Caco-2 (cell line): Measurements from ENCODE around the gene TTC21A. TPM values are rescaled to one million over a fixed set of nuclear protein-coding genes. Genes with fewer than 3 reads are reported as not detected.

Source experiments
- BruUV-seq: library from RNA; stranded (reverse); fragments of 400-500 nt; replicated peaks from 2 replicates; lab custom pipeline; 2021; lab: Mats Ljungman, UMichigan
- CTCF ChIA-PET: fragments of 300-600 bp; sonication (Branson Sonifier 250); formaldehyde crosslinking; loops from one replicate; lab custom pipeline; 2022; ENCODE audit warnings: antibody characterized with exemption; lab: Charles Lee
- POLR2A ChIA-PET: fragments of 300-600 bp; sonication (Branson Sonifier 250); formaldehyde crosslinking; loops from one replicate; lab custom pipeline; 2022; ENCODE audit warnings: antibody characterized with exemption; lab: Charles Lee
- DNase-seq, 2 experiments: peaks; one replicate each; pipeline versions ENCODE4 v3.0.0 to v3.0.0-alpha.2; 2020 to 2022
- H3K27me3 ChIP-seq: replicated peaks from 2 replicates; pipeline ENCODE4 v1.6.0; 2011; ENCODE audit warnings: low read length; ENCODE audit not compliant: control insufficient read depth, insufficient read depth
- H3K36me3 ChIP-seq: 2 replicates; pipeline ENCODE4 v1.5.1; 2011; ENCODE audit warnings: low read length; ENCODE audit not compliant: control insufficient read depth, insufficient read depth
- H3K4me1 ChIP-seq: fragments of 250-450 bp; sonication (Bioruptor Pico); 2 replicates; pipeline ENCODE4 v1.5.1; 2020; ENCODE audit warnings: mild to moderate bottlenecking
- H3K4me3 ChIP-seq: 2 replicates; pipeline ENCODE4 v1.5.1; 2011; ENCODE audit warnings: low read depth, mild to moderate bottlenecking, control low read depth, low read length
- H3K9me3 ChIP-seq: fragments of 250-450 bp; sonication (Bioruptor Pico); 2 replicates; pipeline ENCODE4 v1.5.1; 2020; ENCODE audit warnings: mild to moderate bottlenecking, moderate library complexity
- H3K27ac Mint-ChIP-seq: one replicate; pipeline ENCODE4 v1.8.0; 2022; ENCODE audit warnings: mixed read lengths; ENCODE audit not compliant: unreplicated experiment
- H3K27me3 Mint-ChIP-seq: one replicate; pipeline ENCODE4 v1.8.0; 2022; ENCODE audit warnings: mixed read lengths; ENCODE audit not compliant: insufficient read depth, unreplicated experiment
- H3K36me3 Mint-ChIP-seq: one replicate; pipeline ENCODE4 v1.8.0; 2022; ENCODE audit warnings: mild to moderate bottlenecking, mixed read lengths; ENCODE audit not compliant: insufficient read depth, unreplicated experiment
- H3K4me1 Mint-ChIP-seq: one replicate; pipeline ENCODE4 v1.8.0; 2022; ENCODE audit warnings: low read depth, mixed read lengths; ENCODE audit not compliant: unreplicated experiment
- H3K4me3 Mint-ChIP-seq: one replicate; pipeline ENCODE4 v1.8.0; 2022; ENCODE audit warnings: mild to moderate bottlenecking, moderate library complexity, mixed read lengths; ENCODE audit not compliant: unreplicated experiment
- H3K9me3 Mint-ChIP-seq: one replicate; pipeline ENCODE4 v1.8.0; 2022; ENCODE audit warnings: mixed read lengths; ENCODE audit not compliant: unreplicated experiment
- intact Hi-C: fragments of 100-400 bp; cut with micrococcal nuclease; formaldehyde crosslinking; loops from one replicate; pipeline ENCODE4 v1.10.0; 2022; ENCODE audit not compliant: unreplicated experiment
- total RNA-seq: library from RNA; stranded (reverse); gene quantifications from 2 replicates; pipeline ENCODE4 v1.2.3, GENCODE V29; 2022
- TF ChIP-seq, protein P1 (sequence below), 2 experiments: fragments of 200-600 bp in 1 of 2; IDR thresholded peaks; 1 replicate in 1 of 2; 2 replicates in 1 of 2; pipeline versions ENCODE4 v1.5.1 to v1.8.0; 2011 to 2022; ENCODE audit warnings: antibody characterized with exemption in 1 of 2, control low read depth in 1 of 2, inconsistent platforms in 1 of 2, low read depth in 1 of 2, low read length in 1 of 2, mild to moderate bottlenecking in 1 of 2, moderate library complexity in 1 of 2; ENCODE audit not compliant: insufficient read depth in 1 of 2, severe bottlenecking in 1 of 2, unreplicated experiment in 1 of 2

The TTC21A gene
- total RNA-seq, 1 experiment from 2014 or later, result 4.0 TPM

DNA sequence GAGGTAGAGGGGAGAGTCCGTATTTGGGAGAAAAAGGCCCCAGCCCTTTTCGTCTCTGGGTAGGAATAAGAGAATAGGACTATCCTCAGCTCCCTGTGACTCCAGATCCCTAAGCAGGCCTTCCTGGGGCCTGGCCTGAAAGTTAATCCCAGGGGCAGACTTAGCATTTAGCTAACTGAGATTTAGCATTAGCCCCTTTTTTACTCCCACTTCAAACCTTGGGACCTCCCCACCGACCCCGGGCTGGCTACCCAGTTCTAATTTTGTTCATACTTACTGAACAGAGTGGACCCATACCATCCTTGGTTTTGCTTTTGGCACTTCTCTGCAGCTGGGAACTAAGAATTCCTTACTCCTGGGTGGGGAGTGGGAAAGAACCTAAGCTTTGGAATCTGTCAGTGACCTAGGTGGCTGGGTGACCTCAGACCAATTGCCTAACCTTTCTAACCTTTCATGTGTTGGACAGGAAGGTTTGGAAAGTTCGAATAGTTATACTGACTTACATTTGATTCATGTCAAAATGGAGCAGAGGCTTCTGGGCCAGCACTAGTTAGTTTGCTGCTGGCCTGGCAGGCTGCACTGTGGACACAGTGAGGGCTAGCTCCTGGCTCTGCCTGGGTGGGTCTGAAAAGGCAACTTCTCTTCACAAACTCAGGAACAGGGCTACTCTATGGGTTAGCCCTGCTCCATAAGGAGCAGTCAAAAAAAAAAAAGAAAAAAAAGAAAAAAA is 11.6 kb downstream of the TTC21A start:
- no peaks in the 10 kb centered on the region for H3K27me3 ChIP-seq
- Mint-ChIP-seq H3K4me1 (no peaks in the 10 kb centered on the region), H3K4me3 (no peak overlapping the region), H3K27ac (no peak overlapping the region), H3K9me3 (no peaks in the 10 kb centered on the region), H3K27me3 (no peaks in the 10 kb centered on the region), H3K36me3 (no peaks in the 10 kb centered on the region)
- intact Hi-C loops, result no loop called here
- no peaks in the 10 kb centered on the region for H3K4me1 ChIP-seq
- POLR2A ChIA-PET, result interaction anchor here (0.6 kb wide), 1 partner anchor 41 kb away, joined by 13 read pairs; no protein-coding TSS in a partner anchor
- DNase-seq, result no peak
- no peaks in the 10 kb centered on the region for H3K9me3 ChIP-seq
- no peaks in the 10 kb centered on the region for H3K36me3 ChIP-seq
- CTCF ChIA-PET, result interaction anchor here (0.6 to 1.5 kb wide), 2 partner anchors 169 kb away, joined by 3 to 4 read pairs; no protein-coding TSS in a partner anchor
- TF ChIP-seq, protein P1, sequence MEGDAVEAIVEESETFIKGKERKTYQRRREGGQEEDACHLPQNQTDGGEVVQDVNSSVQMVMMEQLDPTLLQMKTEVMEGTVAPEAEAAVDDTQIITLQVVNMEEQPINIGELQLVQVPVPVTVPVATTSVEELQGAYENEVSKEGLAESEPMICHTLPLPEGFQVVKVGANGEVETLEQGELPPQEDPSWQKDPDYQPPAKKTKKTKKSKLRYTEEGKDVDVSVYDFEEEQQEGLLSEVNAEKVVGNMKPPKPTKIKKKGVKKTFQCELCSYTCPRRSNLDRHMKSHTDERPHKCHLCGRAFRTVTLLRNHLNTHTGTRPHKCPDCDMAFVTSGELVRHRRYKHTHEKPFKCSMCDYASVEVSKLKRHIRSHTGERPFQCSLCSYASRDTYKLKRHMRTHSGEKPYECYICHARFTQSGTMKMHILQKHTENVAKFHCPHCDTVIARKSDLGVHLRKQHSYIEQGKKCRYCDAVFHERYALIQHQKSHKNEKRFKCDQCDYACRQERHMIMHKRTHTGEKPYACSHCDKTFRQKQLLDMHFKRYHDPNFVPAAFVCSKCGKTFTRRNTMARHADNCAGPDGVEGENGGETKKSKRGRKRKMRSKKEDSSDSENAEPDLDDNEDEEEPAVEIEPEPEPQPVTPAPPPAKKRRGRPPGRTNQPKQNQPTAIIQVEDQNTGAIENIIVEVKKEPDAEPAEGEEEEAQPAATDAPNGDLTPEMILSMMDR (IDR thresholded peaks at IDR 0.05; ENCODE audit: insufficient read depth in 1 of 2, low read depth in 1 of 2, low read length in 1 of 2, severe bottlenecking in 1 of 2, unreplicated experiment in 1 of 2), result no peak
- BruUV-seq, result no TSS peak
- no peak overlapping the region for H3K4me3 ChIP-seq

DNA sequence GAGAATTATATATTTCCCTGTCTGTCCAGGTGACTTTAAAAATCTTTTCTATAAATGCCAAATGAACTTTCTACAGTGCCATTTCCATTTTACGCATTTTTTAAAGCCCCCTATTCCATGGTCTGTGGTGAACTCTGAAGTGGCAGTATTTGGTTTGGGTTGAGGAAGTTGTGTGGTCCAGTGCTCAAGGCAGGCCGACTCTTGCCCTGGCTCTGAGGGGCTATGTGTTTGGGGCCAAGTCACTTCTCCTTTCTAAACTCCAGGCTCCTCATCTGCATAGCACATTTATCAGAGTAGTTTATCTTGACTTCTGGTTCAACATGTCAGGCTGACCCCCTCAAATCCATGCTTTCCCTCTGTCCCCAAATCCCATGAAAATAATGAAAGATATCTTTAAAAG is 14.1 kb downstream of the TTC21A start:
- Mint-ChIP-seq H3K27ac (no peak overlapping the region), H3K4me3 (no peak overlapping the region), H3K36me3 (no peaks in the 10 kb centered on the region), H3K27me3 (no peaks in the 10 kb centered on the region), H3K9me3 (no peaks in the 10 kb centered on the region), H3K4me1 (peaks cover 20% of the 10 kb centered on the region)
- POLR2A ChIA-PET, result interaction anchor here (0.7 kb wide), 1 partner anchor 91 kb away, joined by 5 read pairs; no protein-coding TSS in a partner anchor
- Histone ChIP-seq H3K9me3 (no peaks in the 10 kb centered on the region), H3K4me3 (no peak overlapping the region), H3K36me3 (no peaks in the 10 kb centered on the region), H3K27me3 (no peaks in the 10 kb centered on the region), H3K4me1 (peaks cover 20% of the 10 kb centered on the region)
- no peak for DNase-seq
- TF ChIP-seq, protein P1 (IDR thresholded peaks at IDR 0.05; ENCODE audit: insufficient read depth in 1 of 2, low read depth in 1 of 2, low read length in 1 of 2, severe bottlenecking in 1 of 2, unreplicated experiment in 1 of 2), result no peak
- no TSS peak for BruUV-seq
- CTCF ChIA-PET, result no interaction called here
- intact Hi-C loops, result loop anchor here (10.0 kb wide), 1 partner anchor 263 kb away; the partner anchor contains the start of gene SLC25A38

DNA sequence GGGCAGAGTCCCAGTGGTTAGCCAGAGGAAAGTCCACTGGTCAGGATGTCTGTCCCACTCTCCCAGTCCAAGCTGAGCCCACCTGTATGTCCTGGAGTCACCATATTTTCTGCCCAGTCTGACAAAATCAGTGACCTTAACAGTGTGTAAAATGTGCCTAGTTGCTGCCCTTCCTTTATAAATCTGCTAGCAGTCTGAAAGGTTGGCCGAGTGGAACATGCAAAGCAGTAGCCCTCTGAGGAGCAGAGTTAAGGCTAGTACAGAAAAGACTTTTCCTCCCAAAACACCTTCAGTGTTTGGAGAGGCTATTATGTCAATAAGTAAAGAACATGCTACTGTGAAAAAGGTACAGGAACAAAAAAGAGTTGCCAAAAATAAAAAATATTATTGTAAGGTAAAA is 15.3 kb downstream of the TTC21A start:
- TF ChIP-seq, protein P1 (IDR thresholded peaks at IDR 0.05; ENCODE audit: insufficient read depth in 1 of 2, low read depth in 1 of 2, low read length in 1 of 2, severe bottlenecking in 1 of 2, unreplicated experiment in 1 of 2), result no peak
- no peaks in the 10 kb centered on the region for H3K27me3 ChIP-seq
- Mint-ChIP-seq H3K36me3 (no peaks in the 10 kb centered on the region), H3K4me1 (peaks cover 27% of the 10 kb centered on the region), H3K9me3 (no peaks in the 10 kb centered on the region), H3K27ac (no peak overlapping the region), H3K4me3 (no peak overlapping the region), H3K27me3 (no peaks in the 10 kb centered on the region)
- H3K36me3 ChIP-seq, result no peaks in the 10 kb centered on the region
- no peaks in the 10 kb centered on the region for H3K9me3 ChIP-seq
- intact Hi-C loops, result loop anchor here (10.0 kb wide), 1 partner anchor 262 kb away; the partner anchor contains the start of gene SLC25A38
- POLR2A ChIA-PET, result no interaction called here
- CTCF ChIA-PET, result no interaction called here
- peaks cover 23% of the 10 kb centered on the region for H3K4me1 ChIP-seq
- DNase-seq, result no peak
- no peak overlapping the region for H3K4me3 ChIP-seq
- BruUV-seq, result no TSS peak
